Daoy (cell line): ENCODE measurements around the gene C15orf40. TPM values are rescaled to one million over a fixed set of nuclear protein-coding genes. Genes with fewer than 3 reads are reported as not detected.
"Not testable (repeated sequence)": the region's sequence is repeated elsewhere in the genome, so short reads cannot be mapped to it uniquely, and the experiment has no call there.

ENCODE experiments used
- DNase-seq: peaks from one replicate; pipeline ENCODE4 v3.0.0-alpha.2; 2015; ENCODE audit warnings: low read depth
- total RNA-seq: library from RNA; depleted of rRNA; stranded (reverse); fragments of >200 nt; shearing (Covaris generic); gene quantifications from 2 replicates; pipeline ENCODE4 v1.2.3, GENCODE V29; 2014; rRNA removed

C15orf40 gene
- total RNA-seq, result 14.6 and 22.2 TPM in 2 replicates

DNA sequence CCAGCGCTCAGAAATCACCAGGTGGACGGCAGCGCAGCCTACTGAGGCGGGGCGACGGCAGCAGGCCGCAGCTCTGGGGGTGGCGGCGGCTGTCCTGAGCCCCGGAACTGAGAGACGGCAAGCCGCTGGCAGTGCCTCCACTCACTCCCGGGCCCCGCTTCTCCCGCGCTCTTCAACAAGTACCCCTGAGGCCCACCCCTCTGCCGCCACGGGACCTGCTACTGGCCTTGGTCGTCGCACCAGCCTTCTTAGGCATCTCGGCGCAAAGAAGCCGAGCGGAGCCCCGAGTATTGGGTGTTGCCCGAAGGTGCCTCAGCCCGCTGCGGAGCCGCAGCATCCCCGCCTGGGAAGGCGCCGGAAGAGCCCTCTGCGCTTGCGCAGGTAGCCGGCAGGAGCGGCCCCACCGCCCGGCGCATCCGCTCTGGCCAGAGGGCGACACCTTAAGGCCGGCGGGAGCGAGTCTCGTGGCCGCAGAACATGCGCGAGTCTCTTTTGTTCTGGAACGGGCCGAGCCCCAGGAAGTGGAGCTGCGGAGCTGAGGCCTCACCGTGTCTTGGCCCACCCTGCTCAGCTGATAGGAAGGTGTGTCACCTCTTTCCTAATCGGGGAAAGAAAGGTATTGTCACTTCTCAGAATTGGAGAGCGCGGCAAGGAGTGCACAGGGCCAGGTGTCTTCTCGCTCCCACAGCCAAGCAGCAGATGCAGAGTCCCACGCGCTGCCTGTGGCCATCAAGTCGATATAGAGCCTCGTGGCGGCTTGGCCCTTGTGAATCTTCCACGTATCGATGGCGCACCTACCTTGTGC is at the start of gene C15orf40:
C15orf40 (minus strand) TSS at position 369 of the 805 bp plus-strand sequence; CDS start at position 337, 32 bp downstream.
- peak; percentile 94 for DNase-seq

- DNase-seq, result no peak
These were observed 46.4 kb upstream of the C15orf40 start for GRCh38 chr15:83057696-83058376.

DNA sequence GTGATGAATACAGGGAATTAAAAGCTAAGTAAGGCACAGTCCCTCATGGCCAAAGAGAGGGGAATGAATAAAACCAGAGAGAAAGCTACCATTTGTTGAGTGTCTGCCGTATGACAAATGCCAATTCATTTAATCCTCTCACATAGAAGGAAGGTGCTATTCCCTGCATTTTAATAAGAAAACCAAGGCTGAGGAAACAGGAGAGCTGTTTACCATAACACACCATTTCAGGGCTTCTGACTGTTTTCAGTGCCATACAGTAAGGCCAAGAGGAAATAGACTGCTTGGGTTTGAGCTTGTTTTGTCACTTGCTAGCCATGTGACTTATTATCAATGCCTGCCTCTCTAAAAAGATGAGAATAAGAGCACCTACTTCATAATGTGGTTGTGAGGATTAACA is 45.6 kb upstream of the C15orf40 start:
- no peak for DNase-seq

DNA sequence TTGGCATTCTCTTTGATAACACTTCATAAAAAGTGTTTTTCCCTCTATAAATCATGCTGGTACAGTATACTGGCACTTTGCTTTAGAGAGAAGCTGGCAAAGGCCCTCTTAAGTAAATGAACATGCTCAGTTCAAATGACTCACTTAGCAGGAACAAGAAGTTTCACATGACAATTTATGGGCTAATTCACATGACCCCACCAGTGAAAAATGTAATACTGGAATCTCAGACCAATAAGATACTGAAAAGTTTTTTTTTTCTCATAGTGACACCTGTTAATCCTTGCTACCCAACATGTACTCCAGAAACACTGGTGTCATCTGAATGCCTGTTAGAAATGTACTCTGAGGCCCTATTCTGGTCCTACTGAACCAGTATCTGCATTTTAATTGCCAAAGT is 41.7 kb upstream of the C15orf40 start:
- peak; percentile 5 for DNase-seq

DNA sequence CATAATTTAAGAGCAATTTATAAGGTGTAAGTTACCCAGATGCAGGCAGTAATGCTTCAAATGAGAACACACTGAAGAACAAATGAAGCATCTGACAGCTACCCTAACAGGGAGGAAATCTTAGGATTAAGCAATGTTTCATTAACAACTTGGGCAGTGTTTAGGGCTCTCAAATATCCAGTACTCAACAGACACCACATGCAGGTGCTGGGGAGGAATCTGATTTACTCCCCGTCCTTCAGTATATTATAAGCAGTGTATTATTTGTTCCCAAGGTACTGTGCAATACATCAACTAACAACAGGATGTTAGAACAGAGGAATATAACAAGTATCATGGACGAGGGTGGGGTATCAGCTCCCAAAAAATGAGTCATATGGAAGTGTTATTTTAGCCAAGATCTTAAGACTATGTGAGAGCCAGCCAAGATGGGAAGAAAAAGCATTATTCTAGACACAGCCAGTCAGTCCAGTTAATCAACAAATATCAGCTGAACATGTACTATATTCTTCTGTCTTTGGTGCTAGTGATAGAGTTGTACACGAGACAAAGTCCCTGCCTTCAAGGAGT is 35.2 kb upstream of the C15orf40 start:
- no peak for DNase-seq

- no peak for DNase-seq
These were observed 32.7 kb upstream of the C15orf40 start for GRCh38 chr15:83044156-83044555.

DNA sequence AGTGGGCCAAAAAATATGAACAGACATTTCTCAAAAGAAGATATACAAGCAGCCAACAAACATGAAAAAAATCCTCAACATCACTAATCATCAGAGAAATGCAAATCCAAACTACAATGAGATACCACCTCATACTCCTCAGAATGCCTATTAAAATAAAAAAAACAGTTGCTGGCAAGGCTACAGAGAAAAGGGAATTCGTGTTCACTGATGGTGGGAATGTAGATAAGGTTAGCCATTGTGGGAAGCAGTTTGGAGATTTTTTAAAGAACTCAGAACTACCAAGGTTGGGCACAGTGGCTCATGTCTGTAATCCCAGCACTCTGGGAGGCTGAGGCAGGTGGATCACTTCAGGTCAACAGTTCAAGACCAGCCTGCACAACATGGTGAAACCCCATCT is 27.8 kb upstream of the C15orf40 start:
- DNase-seq, result no peak

GRCh38 chr15:83036253-83036652 is 24.8 kb upstream of the C15orf40 start:
- DNase-seq, result no peak

GRCh38 chr15:83031234-83031633 is 19.8 kb upstream of the C15orf40 start:
- not testable (repeated sequence) for DNase-seq

- no peak for DNase-seq
These were observed 18.6 kb upstream of the C15orf40 start for GRCh38 chr15:83030021-83030420.

GRCh38 chr15:83018436-83018835 is 7.0 kb upstream of the C15orf40 start:
- DNase-seq, result no peak

- DNase-seq, result no peak
These were observed 5.5 kb upstream of the C15orf40 start for GRCh38 chr15:83016906-83017305.

DNA sequence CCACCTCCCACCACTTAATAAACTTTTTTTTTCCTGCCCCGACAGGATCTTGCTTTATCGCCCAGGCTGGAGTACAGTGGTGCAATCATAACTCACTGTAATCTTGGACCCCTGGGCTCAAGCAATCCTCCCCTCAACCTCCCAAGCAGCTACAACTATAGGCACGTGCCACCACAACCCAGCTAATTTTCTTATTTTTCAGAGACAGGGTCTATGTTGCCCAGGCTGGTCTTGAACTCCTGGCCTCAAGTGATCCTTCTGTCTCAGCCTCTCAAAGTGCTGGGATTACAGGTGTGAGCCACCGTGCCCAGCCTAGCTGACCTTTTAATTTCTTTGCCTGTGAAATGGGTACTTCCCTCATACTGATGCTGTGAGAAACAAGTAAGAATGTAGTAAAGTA is 3.9 kb upstream of the C15orf40 start:
- no peak for DNase-seq

- no peak for DNase-seq
These were observed 2.8 kb upstream of the C15orf40 start for GRCh38 chr15:83014205-83014653.

DNA sequence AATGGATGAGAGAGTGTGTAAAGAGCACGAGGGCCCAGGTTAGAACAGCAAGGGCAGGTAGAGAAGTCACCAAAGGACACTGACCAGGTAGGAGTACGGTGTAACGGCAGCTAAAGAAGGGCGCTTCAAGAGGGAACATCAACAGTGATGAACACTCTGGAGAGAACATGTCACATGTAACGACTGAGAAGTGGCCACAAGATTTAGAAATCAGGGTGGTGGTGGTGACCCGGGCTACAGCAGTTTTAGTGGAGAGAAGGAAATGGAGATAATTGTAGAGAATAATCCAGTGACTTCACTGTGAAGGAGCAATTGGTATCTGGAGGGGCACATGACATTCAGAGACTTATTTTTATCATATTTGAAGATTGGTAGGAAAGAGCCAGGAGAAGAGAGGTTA is 1.2 kb upstream of the C15orf40 start:
- DNase-seq, result no peak

DNA sequence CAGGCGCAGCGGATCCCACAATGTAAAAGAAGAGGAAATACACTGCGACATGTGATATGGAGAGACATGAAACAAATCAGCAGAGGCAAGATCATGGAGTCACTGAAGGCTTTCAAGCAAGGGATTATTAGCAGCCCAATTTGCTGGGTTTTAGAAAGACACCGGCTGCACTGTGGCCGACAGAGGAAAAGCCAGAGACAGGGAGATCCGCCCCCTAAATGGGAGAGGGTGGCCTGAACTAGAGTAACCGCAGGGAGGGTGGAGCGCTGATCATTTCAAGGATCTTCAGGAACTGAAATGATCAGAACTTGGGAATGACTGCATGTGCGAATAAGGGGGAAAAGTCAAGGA is 612 bp upstream of the C15orf40 start:
- DNase-seq, result no peak

DNA sequence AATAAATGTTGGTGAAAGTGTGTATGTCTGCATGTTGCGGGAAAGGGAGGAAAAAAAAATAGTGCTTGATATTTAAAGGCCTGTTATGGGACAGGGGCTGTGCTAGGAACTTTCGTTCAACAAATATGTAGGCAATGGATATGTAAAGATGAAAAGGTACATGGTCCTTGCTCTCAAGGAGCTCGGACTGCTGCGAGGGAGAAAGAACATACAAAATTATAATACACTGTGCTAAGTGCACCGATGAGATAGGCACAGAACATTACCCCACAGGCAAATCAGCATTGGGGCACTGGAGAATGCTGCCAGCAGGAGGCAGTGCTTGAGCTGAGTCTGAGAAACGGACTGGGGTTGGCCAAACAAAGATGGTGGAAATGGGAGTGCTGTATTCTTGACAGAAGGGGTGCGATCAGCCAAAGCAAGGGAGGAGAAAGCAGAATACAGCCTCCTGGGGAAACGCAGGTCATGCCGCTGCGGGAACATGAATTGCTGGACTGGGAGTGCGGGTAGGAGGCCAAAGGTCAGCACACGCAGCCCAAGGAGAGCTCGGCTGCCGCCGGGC is 649 bp downstream of the C15orf40 start:
- DNase-seq, result peak; percentile 79

GRCh38 chr15:83000672-83001031 is 10.8 kb downstream of the C15orf40 start:
- DNase-seq, result not testable (repeated sequence)

DNA sequence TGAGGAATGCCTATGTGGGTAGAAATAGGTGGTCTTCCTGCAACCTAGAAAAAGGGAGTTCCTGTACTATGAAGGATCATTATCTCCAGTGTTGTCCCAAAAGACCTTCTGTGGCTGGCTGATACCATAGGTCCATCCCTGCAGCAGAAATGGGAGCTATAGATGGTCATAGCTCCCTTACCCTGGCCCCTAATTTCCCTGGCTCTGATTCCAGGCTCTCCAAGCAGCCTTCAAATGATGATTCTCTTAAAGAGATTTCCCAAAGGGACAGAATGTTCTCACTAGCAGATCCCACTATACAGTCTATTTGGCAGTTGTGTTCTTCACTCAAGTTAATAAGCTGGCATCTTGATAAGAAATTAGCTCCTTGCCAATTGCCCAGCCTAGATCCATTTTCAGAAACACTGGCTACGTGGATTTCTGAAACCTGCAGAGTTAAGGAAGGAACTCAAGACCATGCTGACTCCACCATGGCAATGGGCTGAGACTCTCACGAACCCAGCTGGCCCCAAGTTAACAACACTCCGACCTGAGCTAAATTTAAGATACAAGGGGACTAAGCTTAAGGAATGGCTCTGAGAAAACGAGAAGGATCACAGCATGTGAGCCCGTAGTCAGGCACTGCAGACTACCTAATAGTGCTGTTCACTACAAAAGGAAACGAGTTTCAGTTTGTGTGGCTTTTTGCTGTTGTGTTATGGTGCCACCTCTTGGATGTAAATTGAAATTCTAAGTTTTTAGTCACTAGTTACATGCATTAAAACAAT is 11.4 kb downstream of the C15orf40 start:
- DNase-seq, result peak; percentile 51

DNA sequence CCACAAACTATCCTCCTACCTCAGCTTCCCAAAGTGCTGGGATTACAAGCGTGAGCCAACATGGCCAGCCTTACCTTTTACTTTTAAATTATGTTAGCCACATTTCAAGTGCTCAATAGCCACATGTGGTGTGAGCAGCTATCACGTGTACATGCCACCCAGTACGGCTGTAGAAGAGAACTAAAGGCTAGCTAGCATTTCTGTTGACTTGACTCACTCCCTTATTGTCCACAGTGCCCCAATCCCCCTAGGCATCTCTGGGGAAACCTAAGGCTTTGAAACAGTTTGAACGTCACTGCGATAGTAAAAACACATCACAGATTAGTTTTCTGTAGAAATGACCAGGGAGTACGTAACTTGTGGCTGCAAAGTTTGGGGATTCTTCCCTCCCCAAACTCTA is 12.0 kb downstream of the C15orf40 start:
- no peak for DNase-seq

GRCh38 chr15:82995938-82996337 is 15.5 kb downstream of the C15orf40 start:
- no peak for DNase-seq

DNA sequence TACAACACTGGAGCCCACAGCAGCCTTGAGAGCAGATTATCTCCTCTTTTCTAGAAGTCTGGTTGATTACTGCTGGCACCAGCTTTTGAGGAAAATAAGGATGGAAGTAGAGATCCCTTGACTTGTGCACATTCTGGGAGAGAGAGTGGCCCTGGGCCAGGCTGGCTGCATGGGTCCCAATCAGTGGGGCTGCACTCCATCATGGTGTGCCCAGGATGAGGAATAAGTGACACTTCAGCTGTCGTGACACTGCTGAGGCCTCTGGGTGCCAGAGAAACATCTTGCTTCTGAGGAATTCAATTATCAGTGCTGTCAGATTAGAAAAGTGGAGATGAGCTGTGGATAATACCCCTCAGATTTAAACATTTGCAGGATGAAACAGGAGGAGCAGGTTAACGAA is 16.4 kb downstream of the C15orf40 start:
- no peak for DNase-seq
